K562 (cell line): Measurements from ENCODE around the gene NOC4L. TPM values are rescaled to one million over a fixed set of nuclear protein-coding genes. Genes with fewer than 3 reads are reported as not detected.

Experiments
- FUS ChIP-seq: fragments of 200-400 bp; formaldehyde crosslinking; optimal IDR thresholded peaks from 2 replicates; pipeline ENCODE3; 2017; ENCODE audit warnings: low read depth, low read length
- RBFOX2 ChIP-seq: fragments of 200-400 bp; formaldehyde crosslinking; IDR thresholded peaks from 2 replicates; pipeline ENCODE4 v1.6.1; 2017; ENCODE audit warnings: low read depth, mild to moderate bottlenecking, low read length, moderate library complexity
- REST ChIP-seq, 2 experiments: fragments of 450-650 bp; formaldehyde crosslinking in 1 of 2; IDR thresholded peaks; 2 replicates each; pipeline versions ENCODE4 v1.4.0 to v1.6.1; 2014 to 2020; ENCODE audit warnings: mild to moderate bottlenecking in 2 of 2, borderline replicate concordance in 1 of 2, low read depth in 1 of 2
- SMC3 ChIP-seq: conservative IDR thresholded peaks from 2 replicates; pipeline ENCODE4 v1.6.1; 2011; ENCODE audit warnings: low read depth, low read length, improper control_type of control experiment; ENCODE audit not compliant: insufficient read depth
- polyA plus RNA-seq, 8 experiments: library from polyadenylated mRNA; depleted of rRNA in 4 of 8; stranded (reverse) in 5 of 8; unstranded in 3 of 8; fragments of >200 nt; fragmentation: Nextera tagmentation in 2 of 8; fragmentation: Illumina TruSeq in 1 of 8; extraction: Ambion mirVana in 2 of 8; extraction: Trizol in 1 of 8; gene quantifications; 2 replicates each; pipeline versions ENCODE4 v1.2.1 to v1.2.3, GENCODE V29; 2011 to 2014; ENCODE audit warnings: inconsistent platforms in 1 of 8, missing spikeins in 1 of 8
- total RNA-seq, 7 experiments: library from RNA; depleted of rRNA in 6 of 7; stranded (reverse); fragments of >200 nt in 6 of 7; fragmentation: Illumina TruSeq in 2 of 7; extraction: Trizol in 2 of 7; gene quantifications; 2 replicates each; pipeline versions ENCODE4 v1.2.1 to v1.2.3, GENCODE V29; 2011 to 2021; ENCODE audit warnings: low replicate concordance in 1 of 7

NOC4L gene
- total and polyA plus RNA-seq, 9 of the 15 experiments (the other 6 are each of a cell fraction or from before 2014, with no cell fraction given) = 1.3 to 77.0 (median 20.0) TPM

- TF ChIP-seq RBFOX2 (peak; percentile 45; the same call in 1 of the 2 replicates), REST (IDR thresholded peaks at IDR 0.05; ENCODE audit: borderline replicate concordance) (peak; percentile 58; the same call in 1 of the 2 replicates), REST (CRISPR knock-in tag; IDR thresholded peaks at IDR 0.05; ENCODE audit: low read depth) (no peak), FUS (no peak), SMC3 (peak; percentile 80)
- TF ChIP-seq, all 486 proteins: peak for 13
Measured at GRCh38 chr12:132153501-132154340, 9.5 kb downstream of the NOC4L start (continued).
